IPS-15b (cell line): Measurements from ENCODE around the gene FBXO41.

Source experiments
- H3K27me3 ChIP-seq: one replicate; pipeline ENCODE4 v1.6.1; 2013; ENCODE audit warnings: low read length; ENCODE audit not compliant: control insufficient read depth, insufficient read depth
- H3K36me3 ChIP-seq: one replicate; pipeline ENCODE4 v1.6.1; 2013; ENCODE audit warnings: low read length; ENCODE audit not compliant: control insufficient read depth, insufficient read depth
- H3K4me1 ChIP-seq: one replicate; pipeline ENCODE4 v1.6.1; 2013; ENCODE audit warnings: mild to moderate bottlenecking, low read length; ENCODE audit not compliant: control insufficient read depth, insufficient read depth
- H3K4me3 ChIP-seq: one replicate; pipeline ENCODE4 v1.5.1; 2013; ENCODE audit warnings: low read depth, low read length
- H3K9ac ChIP-seq: one replicate; pipeline ENCODE4 v1.6.1; 2013; ENCODE audit warnings: low read depth, mild to moderate bottlenecking, low read length
- H3K9me3 ChIP-seq: one replicate; pipeline ENCODE4 v1.6.1; 2013; ENCODE audit warnings: mild to moderate bottlenecking, low read length; ENCODE audit not compliant: control insufficient read depth, insufficient read depth

Gene FBXO41

DNA sequence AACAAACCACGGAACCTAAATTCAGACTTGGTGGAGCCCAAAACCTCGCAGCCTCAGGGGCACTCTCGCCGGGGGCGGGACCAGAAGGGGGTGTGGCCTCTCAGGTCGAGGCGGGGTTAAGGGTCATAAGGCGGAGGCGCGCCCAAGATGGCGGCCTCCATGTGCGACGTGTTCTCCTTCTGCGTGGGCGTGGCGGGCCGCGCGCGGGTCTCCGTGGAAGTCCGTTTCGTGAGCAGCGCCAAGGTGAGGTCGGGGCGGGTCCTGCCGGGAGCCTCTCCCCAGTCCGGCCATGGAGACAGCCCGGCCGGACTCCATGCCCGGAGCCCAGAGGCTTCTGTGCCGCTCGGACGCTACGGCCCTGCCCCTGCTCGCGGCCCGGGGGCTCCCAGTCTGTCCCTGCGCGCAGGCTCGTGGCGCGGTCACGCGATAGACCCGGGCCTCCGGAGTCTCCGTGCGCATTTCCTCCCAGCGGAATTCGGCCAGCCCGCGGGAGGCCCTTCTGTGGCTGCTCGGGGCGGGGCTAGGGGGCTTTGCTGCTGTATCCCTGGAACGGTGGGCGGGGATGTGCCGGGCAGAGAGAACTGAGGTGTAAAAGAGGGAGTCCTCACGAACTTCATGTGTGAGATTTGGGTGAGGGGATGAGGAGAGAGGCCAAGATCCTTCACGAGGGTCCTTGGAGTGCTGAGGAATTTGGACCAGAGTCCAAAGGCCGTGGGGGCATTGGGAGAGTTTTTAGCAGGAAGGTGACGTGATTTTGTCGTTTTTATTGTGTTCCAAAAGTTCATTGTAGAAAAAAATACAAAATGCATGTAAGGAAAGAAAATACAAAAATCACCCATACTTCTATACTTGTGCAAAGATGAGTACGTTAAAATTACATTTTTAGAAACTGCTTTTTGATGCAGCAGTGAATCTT lies 69.9 kb downstream of the FBXO41 start, which contains the start of gene SMYD5:
TSS of gene SMYD5 (plus strand) at position 126 of the 916 bp plus-strand sequence. CDS start at position 148, 22 bp downstream.
- Histone ChIP-seq H3K4me1 (peaks cover 8% of the 10 kb centered on the region), H3K9me3 (no peaks in the 10 kb centered on the region), H3K4me3 (peak within 1 kb of the TSS; percentile 65), H3K36me3 (no peaks in the 10 kb centered on the region), H3K9ac (peak within 1 kb of the TSS; percentile 84), H3K27me3 (peaks cover 4% of the 10 kb centered on the region)

DNA sequence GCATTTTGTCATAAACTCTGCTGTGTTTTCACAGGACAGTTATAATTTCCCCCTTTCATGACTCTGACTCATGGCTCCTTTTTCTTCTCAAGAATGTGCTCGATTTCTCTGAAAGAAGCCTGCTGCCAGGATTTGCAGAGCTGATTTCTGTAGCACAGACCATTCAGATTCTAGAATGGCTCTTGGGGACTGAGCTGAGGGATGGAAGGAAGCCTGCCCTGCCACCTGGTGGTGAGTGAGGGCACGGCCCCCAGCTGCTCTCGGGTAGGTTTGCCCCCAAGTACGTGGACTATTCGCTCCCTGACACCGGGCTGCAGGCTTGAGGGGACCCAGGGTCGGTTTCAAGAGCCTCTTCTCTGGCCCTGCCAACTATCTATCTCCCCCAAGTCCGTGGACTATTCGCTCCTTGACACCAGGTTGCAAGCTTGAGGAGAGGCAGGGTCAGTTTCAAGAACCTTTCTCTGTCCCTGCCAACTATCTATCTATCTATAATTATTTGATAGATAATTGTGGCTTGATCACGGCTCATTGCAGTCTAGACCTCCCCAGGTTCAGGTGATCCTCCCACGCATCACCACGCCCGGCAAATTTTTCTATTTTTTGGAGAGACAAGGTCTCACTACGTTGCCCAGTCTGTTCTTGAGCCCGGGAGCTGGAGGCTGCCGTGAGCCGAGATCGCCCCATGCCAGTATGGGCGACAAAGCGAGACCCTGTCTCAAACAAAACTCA lies 71.7 kb downstream of the FBXO41 start:
- Histone ChIP-seq H3K4me3 (no peak overlapping the region), H3K9ac (no peak overlapping the region), H3K36me3 (no peaks in the 10 kb centered on the region), H3K4me1 (peaks cover 8% of the 10 kb centered on the region), H3K27me3 (peaks cover 4% of the 10 kb centered on the region), H3K9me3 (no peaks in the 10 kb centered on the region)

DNA sequence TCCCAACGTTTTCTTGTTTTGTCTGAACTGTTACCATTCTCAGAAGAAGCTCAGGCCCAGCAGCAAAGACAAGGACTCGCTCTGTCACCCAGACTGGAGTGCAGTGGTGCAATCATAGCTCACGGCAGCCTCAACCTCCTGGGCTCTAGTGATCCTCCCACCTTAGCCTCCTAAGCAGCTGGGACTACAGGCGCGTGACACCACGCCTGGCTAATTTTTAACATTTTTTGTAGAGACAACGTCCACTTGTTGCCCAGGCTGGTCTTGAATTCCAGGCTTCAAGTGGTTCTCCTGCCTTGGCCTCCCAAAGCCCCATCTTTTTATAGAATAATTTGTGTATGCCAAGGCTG lies 72.2 kb downstream of the FBXO41 start:
- Histone ChIP-seq H3K9me3 (no peaks in the 10 kb centered on the region), H3K9ac (no peak overlapping the region), H3K36me3 (no peaks in the 10 kb centered on the region), H3K4me1 (peaks cover 8% of the 10 kb centered on the region), H3K27me3 (peaks cover 4% of the 10 kb centered on the region), H3K4me3 (no peak overlapping the region)

DNA sequence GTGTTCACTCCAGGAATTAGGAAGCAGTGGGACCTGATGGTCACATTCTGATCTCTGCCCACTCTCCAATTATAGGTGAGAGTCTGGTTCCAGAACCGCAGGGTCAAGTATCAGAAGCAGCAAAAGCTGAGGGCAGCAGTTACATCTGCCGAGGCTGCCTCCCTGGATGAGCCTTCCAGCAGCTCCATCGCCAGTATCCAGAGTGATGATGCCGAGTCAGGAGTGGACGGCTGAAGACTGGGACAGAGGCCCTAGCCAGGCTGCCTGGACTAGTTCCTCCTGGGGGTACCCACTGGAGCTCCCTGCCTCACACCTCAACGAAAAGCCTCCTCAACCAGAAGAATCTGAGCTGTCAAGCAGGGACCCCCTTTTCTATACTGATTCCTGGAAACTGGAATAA lies 73.6 kb downstream of the FBXO41 start:
- H3K9ac ChIP-seq, result no peak overlapping the region
- no peaks in the 10 kb centered on the region for H3K9me3 ChIP-seq
- peaks cover 6% of the 10 kb centered on the region for H3K27me3 ChIP-seq
- no peaks in the 10 kb centered on the region for H3K36me3 ChIP-seq
- H3K4me3 ChIP-seq, result no peak overlapping the region
- peaks cover 8% of the 10 kb centered on the region for H3K4me1 ChIP-seq

DNA sequence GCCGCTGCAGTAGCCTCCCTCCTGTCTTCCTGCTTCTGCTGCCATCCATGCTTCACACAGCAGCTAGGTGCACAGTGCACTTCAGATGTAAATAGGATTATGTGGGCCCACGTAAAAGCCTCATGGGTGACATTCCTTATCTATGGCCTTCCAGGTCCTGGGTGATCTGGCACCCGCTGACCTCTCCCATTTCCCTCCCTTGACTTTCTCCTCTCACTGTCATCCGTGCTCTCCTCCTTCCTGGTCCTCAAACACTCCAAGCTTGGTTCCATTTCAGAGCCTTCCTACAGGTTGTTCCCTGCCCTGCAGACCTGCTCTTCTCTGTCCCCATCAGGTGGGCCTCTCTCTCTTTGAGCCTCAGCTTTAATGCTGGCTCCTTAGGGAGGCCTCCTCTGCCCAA lies 74.3 kb downstream of the FBXO41 start:
- Histone ChIP-seq H3K36me3 (no peaks in the 10 kb centered on the region), H3K9me3 (no peaks in the 10 kb centered on the region), H3K4me3 (no peak overlapping the region), H3K27me3 (peaks cover 7% of the 10 kb centered on the region), H3K9ac (no peak overlapping the region), H3K4me1 (peaks cover 4% of the 10 kb centered on the region)

GRCh38 chr2:73208258-73208657 lies 76.0 kb downstream of the FBXO41 start:
- H3K4me3 ChIP-seq, result no peak overlapping the region

DNA sequence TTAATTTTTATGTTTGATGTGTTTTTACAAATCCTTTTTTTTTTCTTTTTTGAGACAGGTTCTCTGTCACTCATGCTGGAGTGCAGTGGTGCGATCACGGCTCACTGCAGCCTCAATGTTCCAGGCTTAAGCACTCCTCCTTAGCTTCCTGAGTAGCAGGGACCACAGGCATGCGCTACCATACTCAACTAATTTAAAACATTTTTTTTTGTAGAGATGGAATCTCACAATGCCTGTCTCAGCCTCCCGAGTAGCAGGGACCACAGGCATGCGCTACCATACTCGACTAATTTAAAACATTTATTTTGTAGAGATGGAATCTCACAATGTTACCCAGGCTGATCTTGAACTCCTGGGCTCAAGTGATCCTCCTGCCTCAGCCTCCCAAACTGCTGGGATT lies 78.7 kb downstream of the FBXO41 start:
- H3K27me3 ChIP-seq, result peaks cover 31% of the 10 kb centered on the region
- H3K36me3 ChIP-seq, result no peaks in the 10 kb centered on the region
- no peaks in the 10 kb centered on the region for H3K4me1 ChIP-seq
- H3K9me3 ChIP-seq, result no peaks in the 10 kb centered on the region
- no peak overlapping the region for H3K4me3 ChIP-seq
- no peak overlapping the region for H3K9ac ChIP-seq

More at GRCh38 chr2:73208258-73208657, 76.0 kb downstream of the FBXO41 start:
- H3K36me3 ChIP-seq, result no peaks in the 10 kb centered on the region
- no peak overlapping the region for H3K9ac ChIP-seq
- peaks cover 21% of the 10 kb centered on the region for H3K27me3 ChIP-seq
- H3K4me1 ChIP-seq, result peaks cover 2% of the 10 kb centered on the region
- H3K9me3 ChIP-seq, result no peaks in the 10 kb centered on the region
